Stimulated activated naive CD8-positive, alpha-beta T cell treated with anti-CD3 and anti-CD28 coated beads, Interleukin-15, amount 100 ng/mL, for 72 hours (primary cell): ENCODE results near the gene PFKP.
A peak's percentile ranks its signal among the peaks of the same experiment; 100 is the strongest.
"Not testable (repeated sequence)": the region's sequence is repeated elsewhere in the genome, so short reads cannot be mapped to it uniquely, and the experiment has no call there.

Experiments used
- ATAC-seq: fragments of 150-1000 bp; cut with Tn5 transposase; 2 replicates; pipeline ENCODE4 v1.10.0; 2021; ENCODE audit warnings: mild to moderate bottlenecking, moderate library complexity
- DNase-seq, 2 donors: peaks; one replicate each; pipeline ENCODE4 v3.0.0; 2021 to 2022
- H3K27ac Mint-ChIP-seq, 2 donors: one replicate each; pipeline ENCODE4 v1.8.0; 2022; ENCODE audit warnings: mild to moderate bottlenecking in 2 of 2, mixed read lengths in 2 of 2, moderate library complexity in 2 of 2
- H3K27me3 Mint-ChIP-seq: one replicate; pipeline ENCODE4 v1.8.0; 2022; ENCODE audit warnings: mixed read lengths
- H3K4me1 Mint-ChIP-seq: one replicate; pipeline ENCODE4 v1.8.0; 2022; ENCODE audit warnings: mild to moderate bottlenecking, mixed read lengths
- H3K4me3 Mint-ChIP-seq, 2 donors: one replicate each; pipeline ENCODE4 v1.8.0; 2022; ENCODE audit warnings: mild to moderate bottlenecking in 2 of 2, mixed read lengths in 2 of 2, moderate library complexity in 1 of 2
- H3K9me3 Mint-ChIP-seq, 2 donors: one replicate each; pipeline ENCODE4 v1.8.0; 2022; ENCODE audit warnings: mixed read lengths in 2 of 2

The PFKP gene

DNA sequence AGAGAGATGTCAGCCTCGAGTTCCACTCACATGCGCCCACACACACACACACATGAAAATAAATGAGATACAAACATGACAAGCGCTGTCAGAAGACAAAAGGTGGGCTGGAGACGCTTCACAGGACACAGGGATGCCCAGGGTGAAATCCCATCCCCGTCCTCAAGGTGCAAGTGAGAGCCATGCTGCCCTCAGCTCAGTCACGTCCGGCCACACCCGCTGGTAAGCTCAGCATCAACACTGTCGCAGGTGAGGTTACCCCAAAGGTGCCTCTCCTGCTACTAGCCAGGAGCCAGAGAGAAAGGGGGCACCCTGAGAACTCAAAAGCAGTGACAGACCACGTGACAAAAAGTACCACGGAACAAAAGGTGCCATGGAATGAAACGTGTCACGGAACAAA is 83.0 kb downstream of the PFKP start:
- Mint-ChIP-seq H3K4me3 (no peak overlapping the region), H3K4me1 (peaks cover 13% of the 10 kb centered on the region), H3K27ac (peak overlapping the region; percentile 52 to 54), H3K27me3 (no peaks in the 10 kb centered on the region), H3K9me3 (no peaks in the 10 kb centered on the region)
- ATAC-seq (no peak), DNase-seq (no peak)

GRCh38 chr10:3150961-3151360 is 83.6 kb downstream of the PFKP start:
- ATAC-seq: no peak

DNA sequence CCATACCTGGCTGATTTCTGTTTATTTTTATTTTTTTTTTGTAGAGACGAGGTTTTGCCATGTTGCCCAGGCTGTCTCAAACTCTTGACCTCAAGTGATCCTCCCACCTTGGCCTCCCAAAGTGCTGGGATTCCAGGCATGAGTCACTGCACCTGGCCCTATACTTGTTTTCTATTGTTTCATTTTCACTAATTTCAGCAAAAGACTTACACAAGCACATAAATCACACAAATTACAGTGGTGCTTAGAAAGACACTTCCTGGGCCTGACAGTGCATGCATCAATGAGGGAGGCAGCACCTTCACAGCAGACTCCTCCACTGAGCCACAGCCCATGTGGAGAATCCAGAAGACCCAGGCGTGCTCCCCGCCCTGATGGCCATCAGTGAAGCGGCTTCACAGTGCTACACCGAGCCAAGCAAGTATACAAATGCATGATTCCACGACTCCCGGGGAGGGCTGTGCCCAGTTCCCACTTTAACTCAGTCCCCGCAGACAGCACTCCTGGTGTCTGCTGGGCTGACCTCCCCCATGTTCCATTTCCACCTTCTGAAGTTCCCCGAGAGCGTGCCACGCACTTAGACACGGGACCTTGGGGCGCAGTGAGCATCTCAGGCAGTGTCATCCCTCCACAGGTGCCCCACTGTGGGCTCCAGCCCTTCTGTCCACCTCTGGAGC is 84.7 kb downstream of the PFKP start:
- H3K4me1 Mint-ChIP-seq: peaks cover 13% of the 10 kb centered on the region
- no peaks in the 10 kb centered on the region for H3K27me3 Mint-ChIP-seq
- H3K4me3 Mint-ChIP-seq: no peak overlapping the region
- H3K27ac Mint-ChIP-seq: peak overlapping the region in 1 of 2 donors; percentile 49
- H3K9me3 Mint-ChIP-seq: no peaks in the 10 kb centered on the region
- no peak for DNase-seq
- ATAC-seq: no peak

More at GRCh38 chr10:3150961-3151360, 83.6 kb downstream of the PFKP start:
- no peak overlapping the region for H3K4me3 Mint-ChIP-seq
- peaks cover 13% of the 10 kb centered on the region for H3K4me1 Mint-ChIP-seq
- no peaks in the 10 kb centered on the region for H3K9me3 Mint-ChIP-seq
- DNase-seq: no peak
- H3K27me3 Mint-ChIP-seq: no peaks in the 10 kb centered on the region
- H3K27ac Mint-ChIP-seq: peak overlapping the region in 1 of 2 donors; percentile 24

GRCh38 chr10:3152566-3152935 is 85.2 kb downstream of the PFKP start:
- Mint-ChIP-seq H3K27ac (peak overlapping the region; percentile 45 to 60), H3K4me1 (peaks cover 13% of the 10 kb centered on the region), H3K27me3 (no peaks in the 10 kb centered on the region), H3K4me3 (no peak overlapping the region), H3K9me3 (no peaks in the 10 kb centered on the region)
- no peak for ATAC-seq
- no peak for DNase-seq

- H3K4me1 Mint-ChIP-seq: peaks cover 13% of the 10 kb centered on the region
- H3K27ac Mint-ChIP-seq: no peak overlapping the region
- H3K9me3 Mint-ChIP-seq: no peaks in the 10 kb centered on the region
- no peaks in the 10 kb centered on the region for H3K27me3 Mint-ChIP-seq
- no peak overlapping the region for H3K4me3 Mint-ChIP-seq
- ATAC-seq (no peak), DNase-seq (no peak)
These were observed 87.3 kb downstream of the PFKP start for GRCh38 chr10:3154666-3155065.

- no peak overlapping the region for H3K4me3 Mint-ChIP-seq
- no peaks in the 10 kb centered on the region for H3K27me3 Mint-ChIP-seq
- H3K27ac Mint-ChIP-seq: no peak overlapping the region
- H3K9me3 Mint-ChIP-seq: no peaks in the 10 kb centered on the region
- ATAC-seq: no peak
- no peaks in the 10 kb centered on the region for H3K4me1 Mint-ChIP-seq
- no peak for DNase-seq
These were observed 91.8 kb downstream of the PFKP start for GRCh38 chr10:3159152-3159551.

DNA sequence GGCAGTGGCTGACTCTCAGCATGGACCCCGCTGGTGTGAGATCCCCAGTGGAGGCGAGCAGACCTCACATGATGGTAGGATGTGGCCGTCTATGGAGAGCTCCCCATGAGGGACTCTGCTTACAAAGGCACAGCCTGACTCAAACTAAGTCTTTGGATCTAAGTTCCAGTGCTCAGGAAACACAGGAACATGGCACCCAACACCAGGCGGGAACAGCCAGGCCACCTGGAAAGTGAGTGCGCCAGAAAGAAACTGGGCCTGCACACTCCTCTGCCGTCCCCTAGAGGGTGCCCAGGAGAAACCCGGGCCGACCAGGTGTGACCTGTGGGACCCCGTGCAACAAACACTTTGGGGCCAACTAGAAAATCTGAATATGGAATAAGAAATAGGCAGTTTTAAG is 95.2 kb downstream of the PFKP start:
- no peak overlapping the region for H3K27ac Mint-ChIP-seq
- H3K4me1 Mint-ChIP-seq: no peaks in the 10 kb centered on the region
- no peaks in the 10 kb centered on the region for H3K9me3 Mint-ChIP-seq
- H3K27me3 Mint-ChIP-seq: no peaks in the 10 kb centered on the region
- ATAC-seq (no peak), DNase-seq (no peak)
- H3K4me3 Mint-ChIP-seq: no peak overlapping the region

- DNase-seq (no peak), ATAC-seq (no peak)
- no peaks in the 10 kb centered on the region for H3K27me3 Mint-ChIP-seq
- peaks cover 1% of the 10 kb centered on the region for H3K4me1 Mint-ChIP-seq
- no peak overlapping the region for H3K4me3 Mint-ChIP-seq
- peak overlapping the region in 1 of 2 donors; percentile 60 for H3K27ac Mint-ChIP-seq
- no peaks in the 10 kb centered on the region for H3K9me3 Mint-ChIP-seq
These were observed 96.5 kb downstream of the PFKP start for GRCh38 chr10:3163879-3164278.

DNA sequence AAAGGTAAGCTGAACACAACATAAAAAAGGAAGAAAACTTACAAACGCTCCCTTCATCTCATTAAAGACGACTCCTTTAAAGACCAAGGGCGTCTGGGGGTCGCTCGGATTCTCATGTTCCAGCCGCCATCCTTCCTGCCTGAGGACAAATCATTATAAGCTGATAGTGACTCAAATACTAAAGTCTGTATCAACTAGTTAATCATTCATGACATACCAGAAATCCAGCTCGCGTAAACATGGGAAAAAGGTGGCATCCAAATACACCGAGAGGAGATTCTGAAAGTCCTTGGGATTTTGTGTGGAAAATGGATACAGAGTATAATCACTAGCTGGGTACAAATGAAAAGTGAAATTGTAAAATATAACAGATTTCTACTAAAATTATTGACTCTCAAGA is 97.8 kb downstream of the PFKP start:
- Mint-ChIP-seq H3K27me3 (no peaks in the 10 kb centered on the region), H3K4me3 (no peak overlapping the region), H3K9me3 (no peaks in the 10 kb centered on the region), H3K27ac (no peak overlapping the region), H3K4me1 (peaks cover 8% of the 10 kb centered on the region)
- ATAC-seq (no peak), DNase-seq (no peak)

DNA sequence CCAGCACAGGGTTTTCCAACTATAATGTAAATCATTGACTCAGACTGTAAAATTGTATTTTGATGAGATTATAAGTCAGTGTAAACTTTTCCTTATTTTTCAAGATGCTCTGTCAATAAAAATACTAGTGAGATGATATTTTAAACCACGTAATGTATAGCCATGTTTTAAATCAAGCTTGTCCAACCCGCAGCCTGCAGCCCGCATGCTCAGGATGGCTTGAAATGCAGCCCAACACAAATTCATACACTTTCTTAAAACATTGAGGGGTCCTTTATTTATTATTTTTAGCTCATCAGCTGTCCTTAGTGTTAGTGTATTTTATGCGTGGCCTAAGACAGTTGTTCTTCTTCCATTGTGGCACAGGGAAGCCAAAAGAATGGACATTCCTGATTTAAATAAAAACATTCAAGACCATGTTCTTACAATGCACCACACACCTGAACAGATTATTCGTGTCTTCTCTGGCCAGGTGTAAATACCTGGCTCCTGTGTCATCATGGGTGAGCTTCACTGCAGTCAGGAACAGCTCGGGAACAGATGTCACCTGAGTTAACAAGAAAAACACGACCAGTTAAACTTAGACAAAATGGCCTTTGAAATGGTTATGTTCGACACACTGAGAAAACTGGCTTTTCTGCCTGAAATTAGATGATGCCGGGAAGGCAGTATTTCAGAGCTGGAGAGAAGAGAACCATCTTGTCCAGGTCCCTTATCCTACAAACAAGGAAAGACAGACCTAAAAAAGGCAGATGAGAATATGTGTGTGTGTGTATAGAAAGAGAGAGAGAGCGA is 99.3 kb downstream of the PFKP start:
- Mint-ChIP-seq H3K4me3 (no peak overlapping the region), H3K4me1 (peaks cover 14% of the 10 kb centered on the region)

DNA sequence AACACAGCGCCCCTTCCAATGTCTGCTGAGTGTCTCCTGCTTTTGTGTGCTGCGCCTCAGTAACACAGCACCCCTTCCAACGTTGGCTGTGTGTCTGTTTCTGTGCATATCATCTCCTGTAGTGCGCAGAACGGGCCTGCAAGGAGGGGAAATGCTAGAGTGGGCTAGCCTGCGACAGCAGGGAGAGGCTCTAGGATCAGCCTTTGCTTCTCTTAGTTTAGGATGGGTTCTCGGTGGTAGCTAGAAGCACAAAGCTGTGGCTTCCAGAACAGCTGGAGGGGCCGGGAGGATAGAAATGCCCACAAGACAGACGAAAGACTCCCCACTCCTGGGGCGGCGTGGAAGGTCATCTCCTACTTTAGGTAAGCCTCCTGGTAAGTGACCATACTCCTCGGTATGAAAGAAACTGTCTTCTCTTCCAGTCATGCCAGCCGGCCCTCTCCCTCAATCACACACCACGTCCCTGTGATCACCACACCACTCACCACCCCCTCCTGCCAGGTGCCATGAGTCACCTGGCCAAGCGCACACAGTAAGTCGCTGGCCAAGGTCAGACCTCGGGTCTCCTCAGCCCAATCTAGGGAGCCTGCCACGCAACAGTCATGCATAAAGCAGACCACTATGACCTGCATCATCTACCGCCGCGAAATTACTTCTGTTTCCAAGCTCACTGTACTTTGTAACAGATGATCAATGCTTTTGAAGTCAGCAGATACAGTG is 100.4 kb downstream of the PFKP start:
- ATAC-seq: no peak
- H3K4me1 Mint-ChIP-seq: peaks cover 15% of the 10 kb centered on the region
- no peak overlapping the region for H3K4me3 Mint-ChIP-seq
- H3K27ac Mint-ChIP-seq: no peak overlapping the region
- H3K27me3 Mint-ChIP-seq: no peaks in the 10 kb centered on the region
- H3K9me3 Mint-ChIP-seq: no peaks in the 10 kb centered on the region
- DNase-seq: no peak

More for the DNA sequence above, 99.3 kb downstream of the PFKP start:
- H3K9me3 Mint-ChIP-seq: no peaks in the 10 kb centered on the region
- H3K27me3 Mint-ChIP-seq: no peaks in the 10 kb centered on the region
- no peak for ATAC-seq
- no peak overlapping the region for H3K27ac Mint-ChIP-seq
- no peak for DNase-seq

DNA sequence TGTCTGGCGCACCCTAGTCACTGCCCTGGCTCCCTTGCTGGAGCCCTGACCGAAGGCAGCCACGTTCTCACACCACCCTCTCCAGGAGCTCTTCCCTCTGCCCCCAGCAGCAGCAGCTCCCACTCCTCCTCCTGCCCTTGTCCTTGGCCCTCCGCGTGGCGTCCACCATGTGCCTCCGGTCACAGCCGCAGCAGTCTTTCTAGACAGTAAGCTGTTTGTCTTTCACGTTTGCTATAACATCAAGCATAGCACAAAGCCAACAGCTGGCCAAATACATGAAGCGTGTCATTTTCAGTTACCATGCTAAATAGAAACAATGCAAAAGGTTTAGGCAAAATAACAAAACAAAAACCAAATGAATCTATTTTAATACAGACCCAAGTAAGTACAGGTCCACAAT is 101.9 kb downstream of the PFKP start:
- Mint-ChIP-seq H3K9me3 (no peaks in the 10 kb centered on the region), H3K27me3 (no peaks in the 10 kb centered on the region), H3K4me1 (peaks cover 24% of the 10 kb centered on the region), H3K27ac (no peak overlapping the region), H3K4me3 (no peak overlapping the region)
- ATAC-seq (no peak), DNase-seq (no peak)

DNA sequence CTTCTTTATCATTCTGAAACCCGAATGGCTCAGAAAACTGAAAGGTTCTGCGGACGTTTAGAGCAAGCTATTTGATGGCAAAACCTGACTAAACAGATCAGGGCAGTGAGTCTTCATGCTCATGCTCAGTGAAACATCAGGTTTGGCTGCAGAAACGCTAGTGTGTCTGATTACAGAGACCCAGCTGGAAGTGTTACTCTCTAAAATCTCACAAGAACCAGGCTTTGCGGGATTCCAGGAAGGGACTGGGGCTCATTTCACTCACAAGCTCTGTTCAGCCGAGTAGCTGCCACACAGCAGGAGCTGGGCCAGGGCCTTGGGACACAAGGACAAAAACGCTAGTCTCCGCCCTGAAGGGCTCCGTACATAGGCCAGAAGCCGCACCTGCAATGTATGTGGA is 102.3 kb downstream of the PFKP start:
- no peak overlapping the region for H3K27ac Mint-ChIP-seq
- no peaks in the 10 kb centered on the region for H3K9me3 Mint-ChIP-seq
- peaks cover 24% of the 10 kb centered on the region for H3K4me1 Mint-ChIP-seq
- DNase-seq (no peak), ATAC-seq (no peak)
- H3K27me3 Mint-ChIP-seq: no peaks in the 10 kb centered on the region
- no peak overlapping the region for H3K4me3 Mint-ChIP-seq

DNA sequence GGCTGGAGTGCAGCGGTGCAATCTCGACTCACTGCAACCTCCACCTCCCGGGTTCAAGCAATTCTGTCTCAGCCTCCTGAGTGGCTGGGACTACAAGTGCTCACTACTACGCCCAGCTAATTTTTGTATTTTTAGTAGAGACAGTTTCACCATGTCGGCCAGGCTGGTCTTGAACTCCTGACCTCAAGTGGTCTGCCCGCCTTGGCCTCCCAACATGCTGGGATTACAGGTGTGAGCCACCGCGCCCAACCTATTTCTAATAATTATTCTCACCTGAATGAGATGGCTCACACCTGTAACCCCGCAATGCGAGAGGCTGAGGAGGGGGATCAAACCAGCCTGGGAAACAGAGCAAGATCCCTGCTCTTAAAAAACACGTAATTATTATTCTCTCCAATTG is 104.1 kb downstream of the PFKP start:
- peak overlapping the region; percentile 89 to 93 for H3K4me3 Mint-ChIP-seq
- ATAC-seq, H3K27me3 Mint-ChIP-seq, H3K9me3 Mint-ChIP-seq, DNase-seq: not testable (repeated sequence)
- peak overlapping the region in 1 of 2 donors; percentile 93 for H3K27ac Mint-ChIP-seq
- H3K4me1 Mint-ChIP-seq: peaks cover 24% of the 10 kb centered on the region

- no peaks in the 10 kb centered on the region for H3K9me3 Mint-ChIP-seq
- peaks cover 24% of the 10 kb centered on the region for H3K4me1 Mint-ChIP-seq
- DNase-seq (no peak), ATAC-seq (peak; percentile 1)
- H3K27ac Mint-ChIP-seq: peak overlapping the region; percentile 93 to 94
- peak overlapping the region; percentile 89 to 93 for H3K4me3 Mint-ChIP-seq
- no peaks in the 10 kb centered on the region for H3K27me3 Mint-ChIP-seq
These were observed 104.7 kb downstream of the PFKP start for GRCh38 chr10:3172081-3172445.
